HG03196 (cell line): ENCODE data around the gene FBXO34.
"Not testable (repeated sequence)": the region's sequence is repeated elsewhere in the genome, so short reads cannot be mapped to it uniquely, and the experiment has no call there.

Experiments
- ATAC-seq: cut with Tn5 transposase; IDR thresholded peaks from one replicate; pipeline ENCODE4 v1.9.1; 2021; ENCODE audit not compliant: unreplicated experiment

FBXO34 gene

GRCh38 chr14:55377236-55377635, 106.0 kb downstream of the FBXO34 start:
- no peak for ATAC-seq

- no peak for ATAC-seq
These were observed 109.8 kb downstream of the FBXO34 start for GRCh38 chr14:55381040-55381439.

GRCh38 chr14:55381561-55381960, 110.3 kb downstream of the FBXO34 start:
- ATAC-seq, result no peak

GRCh38 chr14:55382483-55382882, 111.3 kb downstream of the FBXO34 start:
- ATAC-seq, result no peak

- not testable (repeated sequence) for ATAC-seq
These were observed 111.8 kb downstream of the FBXO34 start for GRCh38 chr14:55383056-55383466.

- ATAC-seq, result no peak
These were observed 112.4 kb downstream of the FBXO34 start for GRCh38 chr14:55383541-55384140.

GRCh38 chr14:55384536-55384935, 113.3 kb downstream of the FBXO34 start:
- ATAC-seq, result no peak

- no peak for ATAC-seq
These were observed 115.0 kb downstream of the FBXO34 start for GRCh38 chr14:55386037-55386808.

- ATAC-seq, result no peak
These were observed 115.9 kb downstream of the FBXO34 start for GRCh38 chr14:55387121-55387520.

- ATAC-seq, result no peak
These were observed 116.9 kb downstream of the FBXO34 start for GRCh38 chr14:55388160-55388559.

GRCh38 chr14:55389330-55389729, 118.1 kb downstream of the FBXO34 start:
- no peak for ATAC-seq

GRCh38 chr14:55398679-55399078, 127.5 kb downstream of the FBXO34 start:
- ATAC-seq, result no peak

GRCh38 chr14:55399183-55399582, 128.0 kb downstream of the FBXO34 start:
- ATAC-seq, result no peak

- no peak for ATAC-seq
These were observed 128.6 kb downstream of the FBXO34 start for GRCh38 chr14:55399852-55400251.

- ATAC-seq, result no peak
These were observed 130.5 kb downstream of the FBXO34 start for GRCh38 chr14:55401751-55402150.
